ENCODE measurements around the gene FAM110C. TPM values are rescaled to one million over a fixed set of nuclear protein-coding genes. Genes with fewer than 3 reads are reported as not detected.
"Not testable (repeated sequence)": the region's sequence is repeated elsewhere in the genome, so short reads cannot be mapped to it uniquely, and the experiment has no call there.

The FAM110C gene
- total RNA-seq, 1 experiment from 2014 or later: 20.6 TPM

- DNase-seq: no peak
- no peak overlapping the region for H3K4me3 Mint-ChIP-seq (ENCODE audit: low read depth, unreplicated experiment)
- no peaks in the 10 kb centered on the region for H3K9me3 Mint-ChIP-seq (ENCODE audit: low read depth, unreplicated experiment)
- peaks cover 26% of the 10 kb centered on the region for H3K4me1 Mint-ChIP-seq (ENCODE audit: low read depth, unreplicated experiment)
- peaks cover 5% of the 10 kb centered on the region for H3K36me3 Mint-ChIP-seq (ENCODE audit: insufficient read depth, unreplicated experiment)
- no TSS peak for BruUV-seq (replicated peaks)
- intact Hi-C loops (cut with micrococcal nuclease; ENCODE audit: unreplicated experiment): no loop called here
- TF ChIP-seq, protein P1, sequence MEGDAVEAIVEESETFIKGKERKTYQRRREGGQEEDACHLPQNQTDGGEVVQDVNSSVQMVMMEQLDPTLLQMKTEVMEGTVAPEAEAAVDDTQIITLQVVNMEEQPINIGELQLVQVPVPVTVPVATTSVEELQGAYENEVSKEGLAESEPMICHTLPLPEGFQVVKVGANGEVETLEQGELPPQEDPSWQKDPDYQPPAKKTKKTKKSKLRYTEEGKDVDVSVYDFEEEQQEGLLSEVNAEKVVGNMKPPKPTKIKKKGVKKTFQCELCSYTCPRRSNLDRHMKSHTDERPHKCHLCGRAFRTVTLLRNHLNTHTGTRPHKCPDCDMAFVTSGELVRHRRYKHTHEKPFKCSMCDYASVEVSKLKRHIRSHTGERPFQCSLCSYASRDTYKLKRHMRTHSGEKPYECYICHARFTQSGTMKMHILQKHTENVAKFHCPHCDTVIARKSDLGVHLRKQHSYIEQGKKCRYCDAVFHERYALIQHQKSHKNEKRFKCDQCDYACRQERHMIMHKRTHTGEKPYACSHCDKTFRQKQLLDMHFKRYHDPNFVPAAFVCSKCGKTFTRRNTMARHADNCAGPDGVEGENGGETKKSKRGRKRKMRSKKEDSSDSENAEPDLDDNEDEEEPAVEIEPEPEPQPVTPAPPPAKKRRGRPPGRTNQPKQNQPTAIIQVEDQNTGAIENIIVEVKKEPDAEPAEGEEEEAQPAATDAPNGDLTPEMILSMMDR (IDR thresholded peaks at IDR 0.05; ENCODE audit: unreplicated experiment): no peak
- H3K27me3 Mint-ChIP-seq (ENCODE audit: unreplicated experiment): no peaks in the 10 kb centered on the region
- H3K27ac Mint-ChIP-seq (ENCODE audit: unreplicated experiment): no peak overlapping the region
- CTCF ChIA-PET: no interaction called here
Observed at GRCh38 chr2:26891-27290, 19.4 kb downstream of the FAM110C start.

GRCh38 chr2:25543-25942, 20.8 kb downstream of the FAM110C start:
- Mint-ChIP-seq H3K4me1 (ENCODE audit: low read depth, unreplicated experiment) (peaks cover 26% of the 10 kb centered on the region), H3K9me3 (ENCODE audit: low read depth, unreplicated experiment) (no peaks in the 10 kb centered on the region), H3K36me3 (ENCODE audit: insufficient read depth, unreplicated experiment) (peaks cover 5% of the 10 kb centered on the region), H3K27me3 (ENCODE audit: unreplicated experiment) (no peaks in the 10 kb centered on the region), H3K4me3 (ENCODE audit: low read depth, unreplicated experiment) (no peak overlapping the region), H3K27ac (ENCODE audit: unreplicated experiment) (no peak overlapping the region)
- TF ChIP-seq, protein P1 (IDR thresholded peaks at IDR 0.05; ENCODE audit: unreplicated experiment): no peak
- CTCF ChIA-PET: no interaction called here
- no peak for DNase-seq
- intact Hi-C loops (cut with micrococcal nuclease; ENCODE audit: unreplicated experiment): no loop called here
- BruUV-seq (replicated peaks): no TSS peak

GRCh38 chr2:24591-24990, 21.7 kb downstream of the FAM110C start:
- peaks cover 26% of the 10 kb centered on the region for H3K4me1 Mint-ChIP-seq (ENCODE audit: low read depth, unreplicated experiment)
- H3K9me3 Mint-ChIP-seq (ENCODE audit: low read depth, unreplicated experiment); H3K4me3 Mint-ChIP-seq (ENCODE audit: low read depth, unreplicated experiment); H3K27me3 Mint-ChIP-seq (ENCODE audit: unreplicated experiment); H3K27ac Mint-ChIP-seq (ENCODE audit: unreplicated experiment); DNase-seq; H3K36me3 Mint-ChIP-seq (ENCODE audit: insufficient read depth, unreplicated experiment); BruUV-seq (replicated peaks); intact Hi-C loops (cut with micrococcal nuclease; ENCODE audit: unreplicated experiment): not testable (repeated sequence)
- CTCF ChIA-PET: interaction anchor here (1.5 to 1.9 kb wide), 2 partner anchors 11 to 118 kb away, joined by 3 to 12 read pairs; no protein-coding TSS in a partner anchor

DNA sequence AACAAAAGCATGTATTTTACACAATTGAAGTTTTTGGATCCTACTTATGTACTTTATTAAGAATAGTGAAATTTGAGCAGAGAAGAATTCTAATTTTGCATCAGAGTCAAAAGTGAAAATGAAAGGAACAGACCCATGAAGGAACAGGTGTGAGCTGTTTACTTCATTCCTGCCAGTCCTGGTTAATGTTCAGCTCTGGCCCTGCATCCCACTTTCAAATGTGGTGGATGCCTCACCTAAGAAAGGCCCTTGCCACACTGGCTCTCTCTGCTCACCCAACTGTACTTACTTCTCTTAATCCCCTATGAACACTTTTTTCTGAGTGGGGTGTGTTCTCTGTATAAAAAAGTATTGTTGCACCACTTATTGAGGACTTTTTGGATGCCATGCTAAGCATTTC, 22.2 kb downstream of the FAM110C start:
- TF ChIP-seq, protein P1 (IDR thresholded peaks at IDR 0.05; ENCODE audit: unreplicated experiment): no peak
- Mint-ChIP-seq H3K36me3 (ENCODE audit: insufficient read depth, unreplicated experiment) (no peaks in the 10 kb centered on the region), H3K4me1 (ENCODE audit: low read depth, unreplicated experiment) (peaks cover 26% of the 10 kb centered on the region), H3K9me3 (ENCODE audit: low read depth, unreplicated experiment) (no peaks in the 10 kb centered on the region), H3K27me3 (ENCODE audit: unreplicated experiment) (no peaks in the 10 kb centered on the region), H3K4me3 (ENCODE audit: low read depth, unreplicated experiment) (no peak overlapping the region), H3K27ac (ENCODE audit: unreplicated experiment) (no peak overlapping the region)
- no TSS peak for BruUV-seq (replicated peaks)
- CTCF ChIA-PET: interaction anchor here (1.5 to 1.9 kb wide), 3 partner anchors 11 to 118 kb away, joined by 3 to 12 read pairs (median 6); no protein-coding TSS in a partner anchor
- DNase-seq: peak; percentile 35
- intact Hi-C loops (cut with micrococcal nuclease; ENCODE audit: unreplicated experiment): no loop called here

DNA sequence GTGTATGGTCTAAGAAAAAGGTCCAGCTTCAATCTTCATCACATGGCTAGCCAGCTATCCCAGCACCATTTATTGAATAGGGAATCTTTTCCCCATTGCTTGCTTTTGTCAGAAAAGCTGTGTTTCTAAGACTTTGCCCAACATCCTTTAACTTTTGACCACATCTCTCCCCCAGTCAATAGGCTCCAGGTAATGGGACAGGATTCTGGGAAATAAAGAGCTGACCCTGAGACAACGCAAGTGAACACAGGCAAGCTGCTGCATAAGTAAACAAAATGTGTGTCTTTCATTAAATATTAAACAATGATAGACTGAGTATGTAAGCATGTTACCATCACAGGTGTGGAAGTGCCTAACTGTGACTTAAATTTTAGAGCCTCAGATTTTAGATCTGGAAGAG, 23.0 kb downstream of the FAM110C start:
- no peaks in the 10 kb centered on the region for H3K36me3 Mint-ChIP-seq (ENCODE audit: insufficient read depth, unreplicated experiment)
- CTCF ChIA-PET: interaction anchor here (1.8 to 1.9 kb wide), 2 partner anchors 21 to 119 kb away, joined by 6 to 12 read pairs; no protein-coding TSS in a partner anchor
- TF ChIP-seq, protein P1 (IDR thresholded peaks at IDR 0.05; ENCODE audit: unreplicated experiment): no peak
- H3K4me3 Mint-ChIP-seq (ENCODE audit: low read depth, unreplicated experiment): no peak overlapping the region
- intact Hi-C loops (cut with micrococcal nuclease; ENCODE audit: unreplicated experiment): no loop called here
- H3K27ac Mint-ChIP-seq (ENCODE audit: unreplicated experiment): no peak overlapping the region
- H3K27me3 Mint-ChIP-seq (ENCODE audit: unreplicated experiment): no peaks in the 10 kb centered on the region
- no peak for DNase-seq
- H3K4me1 Mint-ChIP-seq (ENCODE audit: low read depth, unreplicated experiment): peaks cover 26% of the 10 kb centered on the region
- H3K9me3 Mint-ChIP-seq (ENCODE audit: low read depth, unreplicated experiment): no peaks in the 10 kb centered on the region
- no TSS peak for BruUV-seq (replicated peaks)

DNA sequence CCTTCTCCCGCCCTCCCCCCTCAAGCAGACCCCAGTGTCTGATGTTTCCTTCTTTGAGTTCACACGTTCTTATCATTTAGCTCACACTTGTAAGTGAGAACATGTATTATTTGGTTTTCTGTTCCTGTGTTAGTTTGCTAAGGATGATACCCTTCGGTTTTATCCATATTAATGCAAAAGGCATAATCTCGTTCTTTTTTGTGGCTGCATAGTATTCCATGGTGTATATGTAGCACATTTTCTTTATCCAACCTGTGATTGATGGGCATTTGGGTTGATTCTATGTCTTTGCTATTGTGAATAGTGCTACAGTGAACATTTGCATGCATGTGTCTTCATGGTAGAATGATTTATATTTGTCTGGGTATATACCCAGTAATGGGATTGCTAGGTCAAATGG, 24.1 kb downstream of the FAM110C start:
- H3K4me3 Mint-ChIP-seq (ENCODE audit: low read depth, unreplicated experiment); H3K27me3 Mint-ChIP-seq (ENCODE audit: unreplicated experiment); H3K27ac Mint-ChIP-seq (ENCODE audit: unreplicated experiment); intact Hi-C loops (cut with micrococcal nuclease; ENCODE audit: unreplicated experiment); H3K36me3 Mint-ChIP-seq (ENCODE audit: insufficient read depth, unreplicated experiment); DNase-seq; H3K9me3 Mint-ChIP-seq (ENCODE audit: low read depth, unreplicated experiment); BruUV-seq (replicated peaks): not testable (repeated sequence)
- peaks cover 26% of the 10 kb centered on the region for H3K4me1 Mint-ChIP-seq (ENCODE audit: low read depth, unreplicated experiment)
- CTCF ChIA-PET: interaction anchor here (1.8 kb wide), 1 partner anchor 22 kb away, joined by 6 read pairs; no protein-coding TSS in a partner anchor

GRCh38 chr2:20259-20658, 26.0 kb downstream of the FAM110C start:
- peaks cover 36% of the 10 kb centered on the region for H3K4me1 Mint-ChIP-seq (ENCODE audit: low read depth, unreplicated experiment)
- intact Hi-C loops (cut with micrococcal nuclease; ENCODE audit: unreplicated experiment); H3K9me3 Mint-ChIP-seq (ENCODE audit: low read depth, unreplicated experiment); H3K4me3 Mint-ChIP-seq (ENCODE audit: low read depth, unreplicated experiment); H3K27me3 Mint-ChIP-seq (ENCODE audit: unreplicated experiment); BruUV-seq (replicated peaks); H3K27ac Mint-ChIP-seq (ENCODE audit: unreplicated experiment); H3K36me3 Mint-ChIP-seq (ENCODE audit: insufficient read depth, unreplicated experiment): not testable (repeated sequence)
- CTCF ChIA-PET: interaction anchor here (6.6 kb wide), 1 partner anchor 123 kb away, joined by 40 read pairs; no protein-coding TSS in a partner anchor
- DNase-seq: peak; percentile 19
